Measurements from ENCODE around the gene CA9. TPM values are rescaled to one million over a fixed set of nuclear protein-coding genes. Genes with fewer than 3 reads are reported as not detected.

Gene CA9
- total RNA-seq, 4 donors from 2014 or later, result 2.2 TPM; not detected in 3

GRCh38 chr9:35679091-35679490 lies 5.4 kb downstream of the CA9 start:
- intact Hi-C loops (cut with DNase I), result no loop called here
- Histone ChIP-seq H3K27ac (replicated peaks in 1 of 4) (peak overlapping the region; percentile 95 to 98 (median 96)), H3K9me3 (no peaks in the 10 kb centered on the region), H3K4me3 (no peak overlapping the region), H3K4me1 (peaks cover 11 to 61% (median 49%) of the 10 kb centered on the region in 4 donors), H3K27me3 (no peaks in the 10 kb centered on the region), H3K36me3 (peaks cover 16 to 25% (median 22%) of the 10 kb centered on the region in 4 donors)
- no peak for TF ChIP-seq EP300 (IDR thresholded peaks at IDR 0.05)
- peak in 1 of 2 donors; percentile 78 for TF ChIP-seq POLR2AphosphoS5 (IDR thresholded peaks at IDR 0.05)
- WGBS, result 80% methylated on average over 5 of the region's 5 CpGs
- no peak for DNase-seq (ENCODE audit: extremely low spot score)

GRCh38 chr9:35679766-35680330 lies 6.1 kb downstream of the CA9 start:
- Histone ChIP-seq H3K9me3 (no peaks in the 10 kb centered on the region), H3K27ac (replicated peaks in 1 of 4) (peak overlapping the region; percentile 95 to 98 (median 96)), H3K4me1 (peaks cover 11 to 65% (median 53%) of the 10 kb centered on the region in 4 donors), H3K36me3 (peaks cover 24 to 33% (median 30%) of the 10 kb centered on the region in 4 donors), H3K27me3 (no peaks in the 10 kb centered on the region), H3K4me3 (no peak overlapping the region)
- intact Hi-C loops (cut with DNase I), result no loop called here
- WGBS, result 73% methylated on average over 7 of the region's 8 CpGs
- TF ChIP-seq POLR2AphosphoS5 (IDR thresholded peaks at IDR 0.05), result no peak
- TF ChIP-seq POLR2A (IDR thresholded peaks at IDR 0.05; ENCODE audit: low read depth), result no peak
- TF ChIP-seq CTCF (IDR thresholded peaks at IDR 0.05), result no peak
- TF ChIP-seq EP300 (IDR thresholded peaks at IDR 0.05), result no peak
- DNase-seq (ENCODE audit: extremely low spot score), result no peak

GRCh38 chr9:35680331-35681105 lies 6.8 kb downstream of the CA9 start:
- 45% methylated on average over 14 of the region's 15 CpGs for WGBS
- Histone ChIP-seq H3K27ac (replicated peaks in 1 of 4) (peak overlapping the region; percentile 95 to 98 (median 96)), H3K9me3 (no peaks in the 10 kb centered on the region), H3K27me3 (no peaks in the 10 kb centered on the region), H3K4me3 (no peak overlapping the region), H3K36me3 (peaks cover 31 to 40% (median 37%) of the 10 kb centered on the region in 4 donors), H3K4me1 (peaks cover 11 to 65% (median 50%) of the 10 kb centered on the region in 4 donors)
- TF ChIP-seq CTCF (IDR thresholded peaks at IDR 0.05) (no peak), POLR2AphosphoS5 (IDR thresholded peaks at IDR 0.05) (peak in 1 of 2 donors; percentile 50), EP300 (IDR thresholded peaks at IDR 0.05) (no peak)
- intact Hi-C loops (cut with DNase I), result no loop called here
- no peak for DNase-seq (ENCODE audit: extremely low spot score)

GRCh38 chr9:35681341-35682002 lies 7.7 kb downstream of the CA9 start:
- H3K36me3 ChIP-seq, result peaks cover 38 to 49% (median 46%) of the 10 kb centered on the region in 4 donors
- no peak for DNase-seq (ENCODE audit: extremely low spot score)
- H3K4me3 ChIP-seq, result no peak overlapping the region
- WGBS, result 37% methylated on average over 3 of the region's 3 CpGs
- peaks cover 11 to 64% (median 41%) of the 10 kb centered on the region in 4 donors for H3K4me1 ChIP-seq
- intact Hi-C loops (cut with DNase I), result no loop called here
- H3K27me3 ChIP-seq, result no peaks in the 10 kb centered on the region
- peak overlapping the region; percentile 95 to 98 (median 96) for H3K27ac ChIP-seq (replicated peaks in 1 of 4)
- H3K9me3 ChIP-seq, result no peaks in the 10 kb centered on the region
- TF ChIP-seq POLR2AphosphoS5 (IDR thresholded peaks at IDR 0.05), result no peak
- no peak for TF ChIP-seq CTCF (IDR thresholded peaks at IDR 0.05)
- TF ChIP-seq EP300 (IDR thresholded peaks at IDR 0.05), result no peak
- no peak for TF ChIP-seq POLR2A (IDR thresholded peaks at IDR 0.05; ENCODE audit: low read depth)

- Histone ChIP-seq H3K4me3 (peak overlapping the region in 3 of 4 donors; percentile 72 to 90 (median 87)), H3K27me3 (no peaks in the 10 kb centered on the region), H3K36me3 (peaks cover 40 to 55% (median 48%) of the 10 kb centered on the region in 4 donors), H3K9me3 (no peaks in the 10 kb centered on the region), H3K4me1 (peaks cover 17 to 63% (median 42%) of the 10 kb centered on the region in 4 donors), H3K27ac (replicated peaks in 1 of 4) (peak overlapping the region; percentile 95 to 98 (median 96))
- TF ChIP-seq POLR2A (IDR thresholded peaks at IDR 0.05; ENCODE audit: low read depth), result no peak
- peak in 1 of 2 donors; percentile 47 for TF ChIP-seq POLR2AphosphoS5 (IDR thresholded peaks at IDR 0.05)
- DNase-seq (ENCODE audit: extremely low spot score), result no peak
- intact Hi-C loops (cut with DNase I), result no loop called here
- WGBS, result 31% methylated on average over 6 of the region's 6 CpGs
These were observed 8.3 kb downstream of the CA9 start for GRCh38 chr9:35682051-35682450.

Measured in esophagus muscularis mucosa (tissue), 4 donors.